GM18870 (cell line): Measurements from ENCODE around the gene C16orf92.
"Not testable (repeated sequence)": the region's sequence is repeated elsewhere in the genome, so short reads cannot be mapped to it uniquely, and the experiment has no call there.

Source experiments
- ATAC-seq: cut with Tn5 transposase; IDR thresholded peaks from one replicate; pipeline ENCODE4 v1.9.1; 2021; ENCODE audit warnings: moderate library complexity; ENCODE audit not compliant: unreplicated experiment

The C16orf92 gene

GRCh38 chr16:30003670-30004423 lies 19.2 kb upstream of the C16orf92 start:
- no peak for ATAC-seq

- no peak for ATAC-seq
These were observed 18.6 kb upstream of the C16orf92 start for GRCh38 chr16:30004424-30004776.

- no peak for ATAC-seq
These were observed 18.2 kb upstream of the C16orf92 start for GRCh38 chr16:30004811-30005242.

GRCh38 chr16:30005341-30006094 lies 17.5 kb upstream of the C16orf92 start:
- ATAC-seq = no peak

- no peak for ATAC-seq
These were observed 16.9 kb upstream of the C16orf92 start for GRCh38 chr16:30006095-30006473.

- ATAC-seq = no peak
These were observed 16.2 kb upstream of the C16orf92 start for GRCh38 chr16:30006659-30007377.

GRCh38 chr16:30007378-30007895 lies 15.6 kb upstream of the C16orf92 start:
- no peak for ATAC-seq

- no peak for ATAC-seq
These were observed 13.7 kb upstream of the C16orf92 start for GRCh38 chr16:30009085-30009862.

- no peak for ATAC-seq
These were observed 12.8 kb upstream of the C16orf92 start for GRCh38 chr16:30009990-30010843.

- no peak for ATAC-seq
These were observed 11.9 kb upstream of the C16orf92 start, which contains the start of gene DOC2A for GRCh38 chr16:30010844-30011713. DOC2A (minus strand) TSS chr16:30011027; CDS start chr16:30010222, 805 bp downstream.

GRCh38 chr16:30011714-30012504 lies 11.1 kb upstream of the C16orf92 start:
- ATAC-seq = no peak

GRCh38 chr16:30012598-30012997 lies 10.4 kb upstream of the C16orf92 start:
- ATAC-seq = not testable (repeated sequence)

- not testable (repeated sequence) for ATAC-seq
These were observed 7.5 kb upstream of the C16orf92 start for GRCh38 chr16:30015450-30015849.

- ATAC-seq = no peak
These were observed 6.3 kb upstream of the C16orf92 start for GRCh38 chr16:30016555-30017276.

GRCh38 chr16:30017277-30017656 lies 5.7 kb upstream of the C16orf92 start:
- ATAC-seq = no peak

- ATAC-seq = not testable (repeated sequence)
These were observed 5.1 kb upstream of the C16orf92 start for GRCh38 chr16:30017937-30018336.

GRCh38 chr16:30018731-30019158 lies 4.3 kb upstream of the C16orf92 start:
- no peak for ATAC-seq
